ENCODE data around the gene RASGEF1B. TPM values are rescaled to one million over a fixed set of nuclear protein-coding genes. Genes with fewer than 3 reads are reported as not detected.

The RASGEF1B gene
- total and polyA plus RNA-seq, 9 of the 15 experiments (the other 6 are each of a cell fraction or from before 2014, with no cell fraction given): 0.04 to 0.57 (median 0.22) TPM

- TF ChIP-seq, protein P1, sequence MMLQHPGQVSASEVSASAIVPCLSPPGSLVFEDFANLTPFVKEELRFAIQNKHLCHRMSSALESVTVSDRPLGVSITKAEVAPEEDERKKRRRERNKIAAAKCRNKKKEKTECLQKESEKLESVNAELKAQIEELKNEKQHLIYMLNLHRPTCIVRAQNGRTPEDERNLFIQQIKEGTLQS (IDR thresholded peaks at IDR 0.05): peak; percentile 58
- TF ChIP-seq, protein P1 (CRISPR knock-in tag; conservative IDR thresholded peaks at IDR 0.05): no peak
- TF ChIP-seq CEBPB (tag; IDR thresholded peaks at IDR 0.05): peak; percentile 100
- peak; percentile 86 for TF ChIP-seq IRF9 (tag; IDR thresholded peaks at IDR 0.05)
- peak; percentile 26; the same call in 1 of the 2 replicates for TF ChIP-seq NBN (IDR thresholded peaks at IDR 0.05; ENCODE audit: low read depth)
- TF ChIP-seq SMC3 (conservative IDR thresholded peaks at IDR 0.05; ENCODE audit: insufficient read depth, low read depth, low read length): peak; percentile 64
- TF ChIP-seq, protein P2, sequence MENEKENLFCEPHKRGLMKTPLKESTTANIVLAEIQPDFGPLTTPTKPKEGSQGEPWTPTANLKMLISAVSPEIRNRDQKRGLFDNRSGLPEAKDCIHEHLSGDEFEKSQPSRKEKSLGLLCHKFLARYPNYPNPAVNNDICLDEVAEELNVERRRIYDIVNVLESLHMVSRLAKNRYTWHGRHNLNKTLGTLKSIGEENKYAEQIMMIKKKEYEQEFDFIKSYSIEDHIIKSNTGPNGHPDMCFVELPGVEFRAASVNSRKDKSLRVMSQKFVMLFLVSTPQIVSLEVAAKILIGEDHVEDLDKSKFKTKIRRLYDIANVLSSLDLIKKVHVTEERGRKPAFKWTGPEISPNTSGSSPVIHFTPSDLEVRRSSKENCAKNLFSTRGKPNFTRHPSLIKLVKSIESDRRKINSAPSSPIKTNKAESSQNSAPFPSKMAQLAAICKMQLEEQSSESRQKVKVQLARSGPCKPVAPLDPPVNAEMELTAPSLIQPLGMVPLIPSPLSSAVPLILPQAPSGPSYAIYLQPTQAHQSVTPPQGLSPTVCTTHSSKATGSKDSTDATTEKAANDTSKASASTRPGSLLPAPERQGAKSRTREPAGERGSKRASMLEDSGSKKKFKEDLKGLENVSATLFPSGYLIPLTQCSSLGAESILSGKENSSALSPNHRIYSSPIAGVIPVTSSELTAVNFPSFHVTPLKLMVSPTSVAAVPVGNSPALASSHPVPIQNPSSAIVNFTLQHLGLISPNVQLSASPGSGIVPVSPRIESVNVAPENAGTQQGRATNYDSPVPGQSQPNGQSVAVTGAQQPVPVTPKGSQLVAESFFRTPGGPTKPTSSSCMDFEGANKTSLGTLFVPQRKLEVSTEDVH (IDR thresholded peaks at IDR 0.05; ENCODE audit: low read depth, partially characterized antibody): peak; percentile 16
- TF ChIP-seq PHB2 (IDR thresholded peaks at IDR 0.05; ENCODE audit: low read depth): no peak
- TF ChIP-seq ZNF280B (CRISPR knock-in tag; IDR thresholded peaks at IDR 0.05): no peak
- peak; percentile 91 for TF ChIP-seq CEBPG (CRISPR knock-in tag; IDR thresholded peaks at IDR 0.05)
- TF ChIP-seq CEBPG (tag; conservative IDR thresholded peaks at IDR 0.05 in 1 of 2, IDR thresholded peaks at IDR 0.05 in 1 of 2): peak; percentile 96 to 100
- no peak for TF ChIP-seq ETV6 (IDR thresholded peaks at IDR 0.05; ENCODE audit: borderline replicate concordance in 1 of 2, low read depth in 2 of 2, low read length in 1 of 2)
- no peak for TF ChIP-seq ETV6 (CRISPR knock-in tag; IDR thresholded peaks at IDR 0.05; ENCODE audit: borderline replicate concordance)
- TF ChIP-seq RBM22 (IDR thresholded peaks at IDR 0.05; ENCODE audit: low read depth, low read length, poor library complexity, severe bottlenecking): no peak
- 0 out of 2 replicates have a peak, but pooled peaks have one; percentile 37 for TF ChIP-seq ILF3 (IDR thresholded peaks at IDR 0.05; ENCODE audit: borderline replicate concordance)
- no peak for TF ChIP-seq ZNF253 (CRISPR knock-in tag; conservative IDR thresholded peaks at IDR 0.05)
Measured at GRCh38 chr4:81405900-81406401, 65.8 kb downstream of the RASGEF1B start (continued).

Measured in K562 (cell line).